ENCODE results near the gene MPP2.

- TF ChIP-seq POLR2AphosphoS5 (IDR thresholded peaks at IDR 0.05; ENCODE audit: insufficient read depth, low read depth, low read length) (no peak), EZH2 (IDR thresholded peaks at IDR 0.05; ENCODE audit: borderline replicate concordance, low read depth, low read length, severe bottlenecking) (no peak), POLR2A (IDR thresholded peaks at IDR 0.05; ENCODE audit: low read depth, low read length) (no peak)
- TF ChIP-seq, protein P1, sequence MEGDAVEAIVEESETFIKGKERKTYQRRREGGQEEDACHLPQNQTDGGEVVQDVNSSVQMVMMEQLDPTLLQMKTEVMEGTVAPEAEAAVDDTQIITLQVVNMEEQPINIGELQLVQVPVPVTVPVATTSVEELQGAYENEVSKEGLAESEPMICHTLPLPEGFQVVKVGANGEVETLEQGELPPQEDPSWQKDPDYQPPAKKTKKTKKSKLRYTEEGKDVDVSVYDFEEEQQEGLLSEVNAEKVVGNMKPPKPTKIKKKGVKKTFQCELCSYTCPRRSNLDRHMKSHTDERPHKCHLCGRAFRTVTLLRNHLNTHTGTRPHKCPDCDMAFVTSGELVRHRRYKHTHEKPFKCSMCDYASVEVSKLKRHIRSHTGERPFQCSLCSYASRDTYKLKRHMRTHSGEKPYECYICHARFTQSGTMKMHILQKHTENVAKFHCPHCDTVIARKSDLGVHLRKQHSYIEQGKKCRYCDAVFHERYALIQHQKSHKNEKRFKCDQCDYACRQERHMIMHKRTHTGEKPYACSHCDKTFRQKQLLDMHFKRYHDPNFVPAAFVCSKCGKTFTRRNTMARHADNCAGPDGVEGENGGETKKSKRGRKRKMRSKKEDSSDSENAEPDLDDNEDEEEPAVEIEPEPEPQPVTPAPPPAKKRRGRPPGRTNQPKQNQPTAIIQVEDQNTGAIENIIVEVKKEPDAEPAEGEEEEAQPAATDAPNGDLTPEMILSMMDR (IDR thresholded peaks at IDR 0.05; ENCODE audit: extremely low read depth in 1 of 2, insufficient read depth in 1 of 2, low read depth in 1 of 2, low read length in 2 of 2) = no peak
These were observed 34.8 kb upstream of the MPP2 start, which contains the start of gene PPY for GRCh38 chr17:43942051-43942685.
